ENCODE results near the gene USP36.

DNA sequence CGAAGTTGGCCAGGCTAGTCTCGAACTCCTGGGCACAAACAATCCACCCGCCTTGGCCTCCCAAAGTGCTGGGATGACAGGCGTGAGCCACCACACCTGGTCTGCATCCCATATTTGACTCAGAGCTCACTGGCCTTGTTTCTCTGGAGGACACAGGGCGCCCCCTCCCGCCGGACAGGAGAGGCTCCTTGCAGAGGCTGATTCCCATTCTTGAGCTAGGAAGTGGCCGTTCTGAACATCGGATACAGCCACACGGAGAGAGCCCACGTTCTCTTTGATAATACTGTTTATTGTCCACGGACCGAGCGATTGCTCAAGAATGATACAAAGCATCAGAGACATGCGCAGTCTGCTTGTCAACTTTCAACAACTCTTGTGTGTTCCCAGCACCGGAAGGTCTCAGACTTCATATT is 12.1 kb upstream of the USP36 start:
- TF ChIP-seq POLR2A (IDR thresholded peaks at IDR 0.05): no peak
- TF ChIP-seq, protein P1, sequence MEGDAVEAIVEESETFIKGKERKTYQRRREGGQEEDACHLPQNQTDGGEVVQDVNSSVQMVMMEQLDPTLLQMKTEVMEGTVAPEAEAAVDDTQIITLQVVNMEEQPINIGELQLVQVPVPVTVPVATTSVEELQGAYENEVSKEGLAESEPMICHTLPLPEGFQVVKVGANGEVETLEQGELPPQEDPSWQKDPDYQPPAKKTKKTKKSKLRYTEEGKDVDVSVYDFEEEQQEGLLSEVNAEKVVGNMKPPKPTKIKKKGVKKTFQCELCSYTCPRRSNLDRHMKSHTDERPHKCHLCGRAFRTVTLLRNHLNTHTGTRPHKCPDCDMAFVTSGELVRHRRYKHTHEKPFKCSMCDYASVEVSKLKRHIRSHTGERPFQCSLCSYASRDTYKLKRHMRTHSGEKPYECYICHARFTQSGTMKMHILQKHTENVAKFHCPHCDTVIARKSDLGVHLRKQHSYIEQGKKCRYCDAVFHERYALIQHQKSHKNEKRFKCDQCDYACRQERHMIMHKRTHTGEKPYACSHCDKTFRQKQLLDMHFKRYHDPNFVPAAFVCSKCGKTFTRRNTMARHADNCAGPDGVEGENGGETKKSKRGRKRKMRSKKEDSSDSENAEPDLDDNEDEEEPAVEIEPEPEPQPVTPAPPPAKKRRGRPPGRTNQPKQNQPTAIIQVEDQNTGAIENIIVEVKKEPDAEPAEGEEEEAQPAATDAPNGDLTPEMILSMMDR (IDR thresholded peaks at IDR 0.05): no peak
